CD4-positive, alpha-beta T cell treated with Interleukin-17A for 1 hour (primary cell): ENCODE data around the gene TEX14.
"Not testable (repeated sequence)": the region's sequence is repeated elsewhere in the genome, so short reads cannot be mapped to it uniquely, and the experiment has no call there.

Source experiments
- DNase-seq: peaks from one replicate; pipeline ENCODE4 v3.0.0-alpha.2; 2020

The TEX14 gene

DNA sequence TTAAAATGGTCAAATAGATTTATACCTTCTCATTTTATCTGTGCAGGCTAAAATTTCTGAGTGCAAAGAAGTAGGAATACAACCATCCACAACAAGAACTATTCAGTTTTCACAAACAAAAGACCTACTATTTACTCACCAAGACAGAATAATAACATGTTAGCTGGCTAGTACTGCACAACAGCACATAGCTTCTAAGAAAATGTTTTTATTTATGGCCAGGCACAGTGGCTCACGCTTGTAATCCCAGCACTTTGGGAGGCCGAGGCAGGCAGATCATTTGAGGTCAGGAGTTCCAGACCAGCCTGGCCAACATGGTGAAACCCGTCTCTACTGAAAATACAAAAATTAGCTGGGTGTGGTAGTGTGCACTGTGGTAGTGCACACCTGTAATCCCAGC, 136.7 kb downstream of the TEX14 start:
- DNase-seq = not testable (repeated sequence)

DNA sequence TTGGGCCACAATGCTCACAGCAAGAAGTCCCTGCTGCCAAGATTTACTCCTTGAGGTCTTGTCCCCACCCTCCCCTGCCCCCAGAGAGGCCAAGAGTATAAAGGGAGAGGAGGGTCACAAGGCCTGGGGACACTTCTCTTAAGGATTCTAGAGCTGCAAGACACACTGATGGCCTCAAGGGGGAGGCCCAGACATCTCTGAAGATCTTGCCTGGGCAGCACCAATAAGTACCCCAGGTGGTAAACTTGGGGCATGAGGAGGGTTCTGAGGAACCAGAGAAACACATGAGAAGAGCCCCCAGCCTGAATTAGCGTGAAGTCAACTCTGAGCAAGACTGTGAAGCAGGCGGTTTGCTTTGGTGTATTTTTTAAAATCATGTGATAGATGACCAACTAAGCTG, 150.6 kb downstream of the TEX14 start:
- DNase-seq = no peak

GRCh38 chr17:58539698-58540097, 152.1 kb downstream of the TEX14 start:
- no peak for DNase-seq

GRCh38 chr17:58538811-58539409, 152.9 kb downstream of the TEX14 start:
- no peak for DNase-seq

- no peak for DNase-seq
These were observed 154.6 kb downstream of the TEX14 start for GRCh38 chr17:58537266-58537665.

- DNase-seq = no peak
These were observed 155.3 kb downstream of the TEX14 start for GRCh38 chr17:58536542-58536941.

- no peak for DNase-seq
These were observed 156.4 kb downstream of the TEX14 start for GRCh38 chr17:58535431-58535830.

GRCh38 chr17:58534901-58535421, 156.9 kb downstream of the TEX14 start:
- no peak for DNase-seq

GRCh38 chr17:58534331-58534730, 157.5 kb downstream of the TEX14 start:
- DNase-seq = no peak

GRCh38 chr17:58533616-58534188, 158.1 kb downstream of the TEX14 start:
- no peak for DNase-seq

- DNase-seq = no peak
These were observed 159.3 kb downstream of the TEX14 start for GRCh38 chr17:58532555-58532951.

- peak; percentile 68 for DNase-seq
These were observed 159.9 kb downstream of the TEX14 start for GRCh38 chr17:58531661-58532554.

DNA sequence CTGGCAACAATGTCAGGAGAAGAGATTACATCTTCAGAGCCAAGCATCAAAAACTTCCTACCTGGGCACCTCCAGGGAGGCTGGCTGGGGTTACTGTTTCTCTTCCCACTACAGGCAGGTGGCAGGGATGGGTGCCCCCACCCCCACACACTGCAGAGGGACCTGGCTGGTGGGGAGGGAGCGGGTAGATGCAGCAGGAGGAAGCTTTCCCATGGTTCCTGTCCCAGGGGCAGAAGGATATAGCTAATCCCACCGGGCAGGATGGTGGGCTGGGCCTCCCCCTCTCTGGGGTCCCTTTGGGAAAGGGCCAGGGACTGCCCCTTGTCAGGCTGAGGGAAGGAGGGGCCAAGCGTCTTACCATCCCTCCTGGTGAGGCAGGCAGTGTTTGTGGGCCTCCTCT, 160.7 kb downstream of the TEX14 start:
- no peak for DNase-seq

- DNase-seq = no peak
These were observed 161.2 kb downstream of the TEX14 start for GRCh38 chr17:58530655-58531054.

DNA sequence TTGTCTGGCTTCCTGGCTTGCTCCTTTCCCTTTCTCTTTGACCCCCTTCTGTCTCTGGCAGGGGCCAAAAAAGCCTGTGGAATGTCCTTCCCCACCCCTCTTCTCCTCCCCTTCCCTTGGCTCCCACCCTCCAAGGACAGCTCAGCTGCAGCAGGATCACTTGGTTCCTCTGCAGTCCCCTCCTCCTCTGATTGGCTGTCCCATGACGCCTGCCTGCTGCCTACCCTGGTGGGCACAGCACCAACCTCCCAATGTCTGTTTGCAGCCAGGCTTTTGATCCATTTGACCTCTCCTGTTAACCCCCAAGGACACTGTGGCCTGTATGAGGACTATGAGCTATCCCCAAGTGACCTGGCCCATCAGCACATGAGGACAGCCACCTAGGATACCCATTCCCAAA, 162.6 kb downstream of the TEX14 start:
- DNase-seq = no peak

DNA sequence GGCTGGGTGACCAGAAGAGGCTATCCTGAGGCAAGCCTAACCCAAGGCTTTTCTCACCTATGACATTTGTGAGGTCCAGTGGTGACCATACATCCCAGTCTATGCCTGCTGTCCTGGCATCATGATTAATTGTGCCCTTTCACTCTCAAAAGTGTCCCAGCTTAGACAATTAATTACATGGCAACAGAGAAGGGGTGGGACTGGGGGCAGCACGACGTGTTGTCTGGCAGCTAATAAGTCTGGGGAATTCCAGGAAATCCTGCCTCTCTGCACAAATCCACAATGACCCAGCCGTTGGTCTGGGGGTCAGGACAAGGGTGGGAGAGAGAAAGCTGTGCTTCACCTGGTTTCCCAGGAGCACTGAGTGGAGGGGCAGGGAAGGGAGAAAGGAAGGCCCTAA, 163.4 kb downstream of the TEX14 start:
- no peak for DNase-seq

DNA sequence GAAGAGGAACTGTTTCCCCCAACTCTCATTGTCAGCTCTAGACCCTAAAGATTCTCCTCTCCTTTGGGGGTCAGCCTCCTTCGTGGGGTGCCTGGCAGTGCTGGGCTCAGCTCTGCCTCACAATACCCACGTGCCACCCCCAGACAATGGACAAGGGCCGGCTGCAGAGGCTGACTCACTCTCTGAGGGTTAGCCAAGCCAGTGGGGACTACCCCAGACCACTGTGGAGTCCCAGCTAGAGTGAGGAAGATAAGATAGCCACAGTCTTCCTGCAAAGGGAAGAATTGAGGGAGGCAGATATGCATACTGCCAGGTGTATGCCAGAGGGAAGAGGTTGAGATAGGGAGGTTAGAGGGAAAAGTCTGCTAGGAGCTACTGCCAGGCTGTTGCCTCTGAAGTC, 163.9 kb downstream of the TEX14 start:
- no peak for DNase-seq

GRCh38 chr17:58527306-58527705, 164.5 kb downstream of the TEX14 start:
- DNase-seq = no peak

- no peak for DNase-seq
These were observed 166.6 kb downstream of the TEX14 start for GRCh38 chr17:58525239-58525638.

GRCh38 chr17:58521680-58522079, 170.2 kb downstream of the TEX14 start:
- DNase-seq = no peak

GRCh38 chr17:58520843-58521430, 170.9 kb downstream of the TEX14 start:
- peak; percentile 15 for DNase-seq

DNA sequence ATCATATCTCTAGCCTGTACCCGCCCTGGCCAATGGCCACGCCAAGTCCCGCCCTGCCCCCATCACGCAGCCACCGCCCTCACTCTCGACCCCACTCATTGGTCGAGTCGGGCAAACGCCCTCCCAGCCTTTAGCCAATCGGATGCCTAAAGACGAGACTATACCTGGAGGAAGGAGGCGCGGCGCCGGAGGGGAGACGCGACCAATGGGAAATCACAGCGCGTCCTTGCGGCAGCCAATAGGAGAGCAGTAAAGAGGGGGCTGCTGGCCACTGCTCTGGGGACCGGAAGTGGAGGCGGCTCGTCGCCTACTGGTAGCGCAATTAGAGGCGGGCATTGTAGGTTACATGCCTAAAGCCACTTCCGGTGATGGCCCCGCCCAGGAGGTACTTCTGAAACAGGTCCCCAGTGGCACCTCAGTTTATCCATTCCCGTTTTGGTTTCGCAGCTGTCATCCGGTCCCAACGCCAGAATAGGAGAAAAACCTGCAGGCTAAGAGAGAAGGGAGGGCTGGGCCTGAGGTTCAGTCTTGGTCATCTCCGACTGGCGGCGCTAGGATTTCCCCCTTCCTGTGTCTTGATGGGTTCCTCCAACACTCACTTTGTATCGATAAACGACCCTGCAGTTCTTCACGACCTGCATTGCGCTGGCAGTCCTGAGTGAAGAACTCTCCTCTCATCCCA, 173.8 kb downstream of the TEX14 start:
- DNase-seq = peak; percentile 100

DNA sequence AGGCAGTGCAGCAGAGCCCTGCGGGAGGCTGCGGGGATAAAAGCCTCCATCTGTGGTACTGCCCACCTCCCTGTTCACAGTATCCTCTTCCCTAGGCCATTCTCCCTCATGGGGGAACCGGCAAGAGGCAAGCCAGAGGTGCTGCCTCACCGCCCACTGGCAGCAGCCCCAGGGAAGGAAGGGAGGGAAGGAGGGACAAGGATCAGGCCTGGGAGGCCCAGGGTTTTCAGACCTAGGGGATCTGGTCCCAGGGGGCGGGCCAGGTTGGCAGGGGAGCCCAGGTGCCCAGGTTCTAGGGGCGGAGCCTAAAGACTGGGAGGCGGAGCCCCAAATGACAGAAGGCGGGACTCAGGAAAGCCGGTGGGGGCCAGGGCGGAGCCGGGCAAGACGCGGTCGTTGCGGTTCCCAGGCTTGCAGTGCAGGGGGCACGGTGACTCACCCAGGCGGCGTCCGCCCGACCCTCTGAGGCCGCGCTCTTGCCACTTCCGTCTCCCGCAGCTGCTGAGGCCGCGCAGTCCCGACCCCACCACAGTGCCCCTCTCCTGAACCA, 174.4 kb downstream of the TEX14 start:
- DNase-seq = no peak
